ENCODE results near the gene MYO5C. TPM values are rescaled to one million over a fixed set of nuclear protein-coding genes. Genes with fewer than 3 reads are reported as not detected.
A peak's percentile ranks its signal among the peaks of the same experiment; 100 is the strongest.
"Not testable (repeated sequence)": the region's sequence is repeated elsewhere in the genome, so short reads cannot be mapped to it uniquely, and the experiment has no call there.

The MYO5C gene
- total RNA-seq, 4 donors from 2014 or later: 28.9 to 36.9 (median 32.5) TPM

DNA sequence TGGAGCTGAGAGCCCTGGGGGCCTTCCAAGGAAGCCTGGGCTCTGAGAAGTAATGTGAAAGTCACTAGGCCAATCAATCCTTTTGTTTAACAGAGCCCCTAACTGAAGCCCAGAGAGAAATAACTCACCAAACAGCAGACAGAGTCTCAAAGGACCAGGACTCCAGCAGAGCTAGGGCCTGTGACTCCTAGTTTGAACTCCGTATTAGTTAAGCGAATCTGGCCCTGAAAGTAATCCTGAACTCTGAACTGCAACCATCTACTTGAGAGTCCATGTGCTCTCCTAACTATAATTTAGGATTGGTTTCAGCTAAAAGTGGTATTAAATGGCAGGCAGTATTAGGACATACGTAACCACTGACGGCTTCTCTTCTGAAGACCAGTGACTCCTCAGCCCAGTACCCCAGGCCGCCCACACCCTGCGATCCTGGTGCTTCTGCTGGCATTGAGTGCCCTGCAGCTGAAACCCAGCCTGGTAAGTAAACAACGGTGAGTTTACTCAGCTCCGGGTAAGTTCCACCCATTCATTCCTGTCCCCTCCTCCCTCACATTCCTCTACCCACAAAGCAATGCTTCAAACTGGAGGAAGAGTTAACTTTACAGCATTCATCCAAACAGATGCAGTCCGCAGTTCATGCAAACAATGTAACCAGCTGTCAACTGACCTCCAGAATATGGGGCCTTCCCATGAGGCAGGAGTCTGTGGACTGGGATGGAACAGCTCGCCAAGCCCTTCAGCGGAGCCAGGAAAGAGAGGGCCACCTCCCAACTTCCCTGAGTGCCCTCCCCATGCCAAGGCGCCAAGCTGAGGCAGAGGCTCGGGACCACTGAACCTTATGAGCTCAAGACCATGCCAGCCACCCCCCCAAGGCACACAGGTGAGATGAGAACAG lies 7.3 kb downstream of the MYO5C start:
- H3K4me3 ChIP-seq: no peak overlapping the region
- no peaks in the 10 kb centered on the region for H3K27me3 ChIP-seq
- no peaks in the 10 kb centered on the region for H3K4me1 ChIP-seq
- intact Hi-C loops (cut with DNase I; ENCODE audit: low total_unique reads): no loop called here
- H3K36me3 ChIP-seq: no peaks in the 10 kb centered on the region
- TF ChIP-seq, protein P1, sequence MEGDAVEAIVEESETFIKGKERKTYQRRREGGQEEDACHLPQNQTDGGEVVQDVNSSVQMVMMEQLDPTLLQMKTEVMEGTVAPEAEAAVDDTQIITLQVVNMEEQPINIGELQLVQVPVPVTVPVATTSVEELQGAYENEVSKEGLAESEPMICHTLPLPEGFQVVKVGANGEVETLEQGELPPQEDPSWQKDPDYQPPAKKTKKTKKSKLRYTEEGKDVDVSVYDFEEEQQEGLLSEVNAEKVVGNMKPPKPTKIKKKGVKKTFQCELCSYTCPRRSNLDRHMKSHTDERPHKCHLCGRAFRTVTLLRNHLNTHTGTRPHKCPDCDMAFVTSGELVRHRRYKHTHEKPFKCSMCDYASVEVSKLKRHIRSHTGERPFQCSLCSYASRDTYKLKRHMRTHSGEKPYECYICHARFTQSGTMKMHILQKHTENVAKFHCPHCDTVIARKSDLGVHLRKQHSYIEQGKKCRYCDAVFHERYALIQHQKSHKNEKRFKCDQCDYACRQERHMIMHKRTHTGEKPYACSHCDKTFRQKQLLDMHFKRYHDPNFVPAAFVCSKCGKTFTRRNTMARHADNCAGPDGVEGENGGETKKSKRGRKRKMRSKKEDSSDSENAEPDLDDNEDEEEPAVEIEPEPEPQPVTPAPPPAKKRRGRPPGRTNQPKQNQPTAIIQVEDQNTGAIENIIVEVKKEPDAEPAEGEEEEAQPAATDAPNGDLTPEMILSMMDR (IDR thresholded peaks at IDR 0.05): no peak
- no peak for TF ChIP-seq POLR2A (IDR thresholded peaks at IDR 0.05)
- H3K27ac ChIP-seq: peak overlapping the region in 1 of 2 donors; percentile 54
- DNase-seq: no peak
- no peaks in the 10 kb centered on the region for H3K9me3 ChIP-seq

DNA sequence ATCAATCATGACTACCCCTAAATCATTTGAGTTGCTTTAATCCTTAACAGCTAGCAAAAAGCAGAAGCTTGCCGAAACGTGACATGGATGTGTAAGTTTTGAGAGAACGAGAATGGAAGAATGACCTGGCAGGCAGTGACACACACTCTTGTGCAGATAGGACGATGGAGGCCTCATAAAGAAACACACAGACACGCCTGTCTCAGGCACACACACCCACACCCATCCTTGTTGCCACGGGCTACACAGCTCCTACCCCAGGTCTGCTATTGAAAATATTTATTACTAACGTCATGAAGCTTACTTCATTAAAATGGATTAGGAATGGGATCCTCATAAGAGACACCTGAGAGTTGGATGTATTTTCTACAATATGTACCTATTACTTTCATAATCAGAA lies 8.5 kb downstream of the MYO5C start:
- no peaks in the 10 kb centered on the region for H3K4me1 ChIP-seq
- no peaks in the 10 kb centered on the region for H3K36me3 ChIP-seq
- intact Hi-C loops (cut with DNase I; ENCODE audit: low total_unique reads): no loop called here
- no peaks in the 10 kb centered on the region for H3K9me3 ChIP-seq
- no peak overlapping the region for H3K27ac ChIP-seq
- no peak for DNase-seq
- H3K4me3 ChIP-seq: no peak overlapping the region
- no peaks in the 10 kb centered on the region for H3K27me3 ChIP-seq
- TF ChIP-seq, protein P1 (IDR thresholded peaks at IDR 0.05): no peak
- no peak for TF ChIP-seq POLR2A (IDR thresholded peaks at IDR 0.05)

DNA sequence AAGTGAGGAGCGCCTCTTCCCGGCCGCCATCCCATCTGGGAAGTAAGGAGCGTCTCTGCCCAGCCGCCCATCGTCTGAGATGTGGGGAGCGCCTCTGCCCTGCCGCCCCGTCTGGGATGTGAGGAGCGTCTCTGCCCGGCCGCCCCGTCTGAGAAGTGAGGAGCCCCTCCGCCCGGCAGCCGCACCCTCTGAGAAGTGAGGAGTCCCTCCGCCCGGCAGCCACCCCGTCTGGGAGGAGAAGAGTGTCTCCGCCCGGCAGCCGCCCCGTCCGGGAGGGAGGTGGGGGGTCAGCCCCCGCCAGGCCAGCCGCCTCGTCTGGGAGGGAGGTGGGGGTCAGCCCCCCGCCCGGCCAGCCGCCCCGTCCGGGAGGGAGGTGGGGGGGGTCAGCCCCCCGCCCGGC lies 9.7 kb downstream of the MYO5C start:
- H3K27me3 ChIP-seq; intact Hi-C loops (cut with DNase I; ENCODE audit: low total_unique reads); H3K4me1 ChIP-seq; DNase-seq; H3K4me3 ChIP-seq; H3K36me3 ChIP-seq; H3K9me3 ChIP-seq; H3K27ac ChIP-seq: not testable (repeated sequence)

DNA sequence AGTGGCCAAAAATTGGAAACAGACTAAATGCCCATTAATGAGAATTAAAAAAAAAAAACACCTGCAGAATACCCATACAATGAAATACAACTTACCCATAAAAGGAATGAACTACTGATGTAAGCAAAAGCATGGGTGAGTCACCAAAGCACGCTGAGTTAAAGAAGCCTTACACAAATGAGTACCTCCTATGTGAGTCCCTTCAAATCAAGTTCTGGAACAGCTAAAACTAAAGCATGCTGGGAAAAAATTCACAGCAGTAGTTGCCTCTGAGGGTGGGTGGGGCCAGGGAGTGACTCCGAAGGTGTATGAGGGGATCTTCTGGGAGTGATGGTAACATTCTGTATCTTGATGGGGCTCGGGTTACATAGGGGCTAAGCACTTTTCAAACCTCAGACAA lies 11.4 kb downstream of the MYO5C start:
- Histone ChIP-seq H3K9me3 (no peaks in the 10 kb centered on the region), H3K36me3 (no peaks in the 10 kb centered on the region), H3K27me3 (no peaks in the 10 kb centered on the region), H3K4me3 (no peak overlapping the region), H3K4me1 (no peaks in the 10 kb centered on the region), H3K27ac (no peak overlapping the region)
- intact Hi-C loops (cut with DNase I; ENCODE audit: low total_unique reads): no loop called here
- no peak for TF ChIP-seq POLR2A (IDR thresholded peaks at IDR 0.05)
- no peak for DNase-seq

DNA sequence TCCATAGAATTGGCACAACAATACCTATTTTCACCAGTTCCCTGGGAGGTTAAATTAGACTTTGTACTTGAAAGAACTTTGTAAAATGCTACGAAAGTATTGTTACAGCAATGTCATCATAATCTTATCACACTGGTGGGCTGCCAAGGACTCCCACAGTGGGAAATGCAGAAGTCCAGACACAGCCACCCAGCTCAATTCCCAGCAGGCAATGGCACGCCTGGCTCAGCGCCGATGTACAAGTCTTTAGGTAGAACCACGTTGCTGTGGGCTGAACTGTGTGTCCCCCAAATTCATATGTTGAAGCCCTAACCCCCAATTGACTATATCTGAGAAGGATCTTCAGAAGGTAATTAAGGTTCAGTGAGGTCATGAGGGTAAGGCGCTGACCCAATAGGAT lies 12.3 kb downstream of the MYO5C start:
- TF ChIP-seq POLR2A (IDR thresholded peaks at IDR 0.05): no peak
- TF ChIP-seq, protein P1 (IDR thresholded peaks at IDR 0.05): no peak
- Histone ChIP-seq H3K4me1 (no peaks in the 10 kb centered on the region), H3K27ac (no peak overlapping the region), H3K27me3 (no peaks in the 10 kb centered on the region), H3K9me3 (no peaks in the 10 kb centered on the region), H3K36me3 (no peaks in the 10 kb centered on the region), H3K4me3 (no peak overlapping the region)
- no peak for DNase-seq
- intact Hi-C loops (cut with DNase I; ENCODE audit: low total_unique reads): no loop called here

DNA sequence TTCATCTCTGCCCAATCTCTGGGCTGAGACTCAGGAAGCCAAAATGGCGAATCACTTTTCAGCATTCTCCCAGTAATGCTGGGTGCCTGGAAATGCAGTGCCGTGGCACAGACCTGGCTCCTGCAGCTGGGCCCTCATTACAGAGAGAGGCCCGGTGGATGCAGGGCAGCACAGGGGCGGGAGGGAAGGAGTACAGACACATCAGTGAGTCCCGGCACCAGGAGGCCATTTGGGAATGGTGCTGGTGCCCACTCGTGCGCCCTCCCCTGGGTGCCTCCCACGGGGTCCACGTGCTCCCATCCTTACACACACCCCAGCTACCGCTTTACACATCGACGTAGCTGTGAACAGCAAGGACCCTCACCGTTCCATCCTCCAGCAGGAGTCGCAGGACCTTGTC lies 13.2 kb downstream of the MYO5C start:
- intact Hi-C loops (cut with DNase I; ENCODE audit: low total_unique reads): no loop called here
- TF ChIP-seq, protein P1 (IDR thresholded peaks at IDR 0.05): no peak
- no peak for TF ChIP-seq POLR2A (IDR thresholded peaks at IDR 0.05)
- no peak overlapping the region for H3K27ac ChIP-seq
- no peak for DNase-seq
- H3K9me3 ChIP-seq: no peaks in the 10 kb centered on the region
- no peaks in the 10 kb centered on the region for H3K4me1 ChIP-seq
- H3K4me3 ChIP-seq: no peak overlapping the region
- H3K27me3 ChIP-seq: no peaks in the 10 kb centered on the region
- no peaks in the 10 kb centered on the region for H3K36me3 ChIP-seq

Measured in uterus (tissue), 4 donors.